Fibroblast of peridontal ligament (primary cell): ENCODE results near the gene ADAMTS3.
A peak's percentile ranks its signal among the peaks of the same experiment; 100 is the strongest.
"Not testable (repeated sequence)": the region's sequence is repeated elsewhere in the genome, so short reads cannot be mapped to it uniquely, and the experiment has no call there.

ENCODE experiments used
- DNase-seq: peaks from one replicate; pipeline ENCODE4 v3.0.0-alpha.2; 2010; ENCODE audit errors: extremely low read depth

The ADAMTS3 gene

GRCh38 chr4:72553540-72554337 lies 15.3 kb downstream of the ADAMTS3 start:
- DNase-seq, result no peak

- DNase-seq, result no peak
These were observed 16.6 kb downstream of the ADAMTS3 start for GRCh38 chr4:72552447-72552846.

GRCh38 chr4:72546456-72546855 lies 22.6 kb downstream of the ADAMTS3 start:
- DNase-seq, result peak; percentile 69

- DNase-seq, result not testable (repeated sequence)
These were observed 28.3 kb downstream of the ADAMTS3 start for GRCh38 chr4:72540694-72541093.

- no peak for DNase-seq
These were observed 31.0 kb downstream of the ADAMTS3 start for GRCh38 chr4:72538006-72538405.

GRCh38 chr4:72536443-72536842 lies 32.6 kb downstream of the ADAMTS3 start:
- no peak for DNase-seq

- DNase-seq, result no peak
These were observed 37.2 kb downstream of the ADAMTS3 start for GRCh38 chr4:72531768-72532290.

GRCh38 chr4:72531322-72531721 lies 37.7 kb downstream of the ADAMTS3 start:
- DNase-seq, result no peak

GRCh38 chr4:72529148-72529822 lies 39.7 kb downstream of the ADAMTS3 start:
- DNase-seq, result no peak

- DNase-seq, result no peak
These were observed 41.9 kb downstream of the ADAMTS3 start for GRCh38 chr4:72527038-72527646.

GRCh38 chr4:72525938-72526337 lies 43.1 kb downstream of the ADAMTS3 start:
- peak; percentile 41 for DNase-seq

GRCh38 chr4:72522440-72522839 lies 46.6 kb downstream of the ADAMTS3 start:
- no peak for DNase-seq

- DNase-seq, result no peak
These were observed 55.8 kb downstream of the ADAMTS3 start for GRCh38 chr4:72513227-72513626.

GRCh38 chr4:72507860-72508419 lies 61.1 kb downstream of the ADAMTS3 start:
- DNase-seq, result no peak

- DNase-seq, result no peak
These were observed 61.9 kb downstream of the ADAMTS3 start for GRCh38 chr4:72507167-72507566.

GRCh38 chr4:72505314-72505744 lies 63.7 kb downstream of the ADAMTS3 start:
- DNase-seq, result peak; percentile 65

- no peak for DNase-seq
These were observed 68.8 kb downstream of the ADAMTS3 start for GRCh38 chr4:72500214-72500613.

GRCh38 chr4:72496119-72496518 lies 72.9 kb downstream of the ADAMTS3 start:
- DNase-seq, result peak; percentile 6

GRCh38 chr4:72494156-72494555 lies 74.9 kb downstream of the ADAMTS3 start:
- DNase-seq, result no peak

- DNase-seq, result peak; percentile 60
These were observed 79.8 kb downstream of the ADAMTS3 start for GRCh38 chr4:72489267-72489666.

- DNase-seq, result no peak
These were observed 82.0 kb downstream of the ADAMTS3 start for GRCh38 chr4:72486991-72487390.

GRCh38 chr4:72484981-72485380 lies 84.0 kb downstream of the ADAMTS3 start:
- DNase-seq, result peak; percentile 54
